PC-9 (cell line): ENCODE results near the gene STIMATE.

Experiments used
- CTCF ChIP-seq: fragments of 200-600 bp; sonication (generic); conservative IDR thresholded peaks from 2 replicates; pipeline ENCODE4 v1.6.1; 2017; ENCODE audit warnings: mixed run types, antibody characterized with exemption, mild to moderate bottlenecking, moderate library complexity
- EZH2 ChIP-seq: fragments of 200-600 bp; sonication (generic); IDR thresholded peaks from 2 replicates; pipeline ENCODE4 v1.8.0; 2017; ENCODE audit warnings: antibody characterized with exemption, low read depth

GRCh38 chr3:52793702-52794611 lies 103.4 kb downstream of the STIMATE start:
- TF ChIP-seq CTCF (no peak), EZH2 (no peak)
